Activated T-helper 1 cell treated with anti-CD3 and anti-CD28 coated beads, Interleukin-2, amount 50 U/mL, for 16 hours (primary cell): ENCODE results near the gene PBX1.
A peak's percentile ranks its signal among the peaks of the same experiment; 100 is the strongest.
"Not testable (repeated sequence)": the region's sequence is repeated elsewhere in the genome, so short reads cannot be mapped to it uniquely, and the experiment has no call there.

Experiments used
- DNase-seq, 2 donors: peaks; one replicate each; pipeline ENCODE4 v3.0.0-alpha.2; 2020; ENCODE audit warnings: low read depth in 1 of 2, low spot score in 1 of 2

PBX1 gene

GRCh38 chr1:164558461-164559341, at the start of gene PBX1:
PBX1 (plus strand) TSS chr1:164559184.
- peak in 1 of 2 donors; percentile 51 for DNase-seq

DNA sequence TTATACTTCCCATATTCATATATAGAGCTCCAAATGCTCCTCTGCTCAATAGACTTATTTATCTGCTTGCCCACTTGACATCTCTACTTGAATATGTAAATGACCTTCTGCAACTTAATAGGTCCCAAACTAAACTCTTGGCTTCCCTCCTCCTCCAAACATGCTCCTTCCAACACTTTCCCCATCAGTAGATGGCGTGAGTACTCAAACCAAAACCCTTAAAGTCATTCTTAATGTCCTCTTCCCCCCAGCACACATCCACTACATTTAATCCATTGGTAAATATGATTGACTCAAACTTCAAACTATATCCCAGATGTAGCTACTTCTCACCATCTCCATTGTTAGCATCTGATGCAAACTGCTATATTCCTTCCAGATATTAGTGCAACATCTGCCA, 48.5 kb upstream of the PBX1 start:
- no peak for DNase-seq

- DNase-seq, result no peak
Measured at GRCh38 chr1:164511001-164511705, 47.8 kb upstream of the PBX1 start.

DNA sequence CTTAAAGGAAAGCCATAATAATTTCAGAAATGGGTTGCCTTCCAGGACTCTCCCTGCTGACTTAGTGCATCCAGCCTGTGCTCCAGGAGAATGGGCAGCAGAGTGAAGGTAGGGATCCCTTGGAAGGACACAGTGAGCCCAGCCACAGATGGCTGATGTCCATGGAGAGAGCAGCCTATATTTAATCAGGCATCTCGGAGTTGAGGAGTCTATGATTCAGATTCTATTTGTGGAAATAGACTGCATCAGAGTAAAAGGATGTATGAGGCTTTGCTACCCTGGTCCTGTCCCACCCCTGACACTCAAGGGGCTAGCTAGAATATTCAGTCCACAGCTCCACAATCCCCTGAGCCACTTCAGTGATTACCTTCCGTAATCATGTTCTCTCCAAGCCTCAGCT, 43.8 kb upstream of the PBX1 start:
- no peak for DNase-seq

- DNase-seq, result no peak
Measured at GRCh38 chr1:164515711-164516331, 43.2 kb upstream of the PBX1 start.

DNA sequence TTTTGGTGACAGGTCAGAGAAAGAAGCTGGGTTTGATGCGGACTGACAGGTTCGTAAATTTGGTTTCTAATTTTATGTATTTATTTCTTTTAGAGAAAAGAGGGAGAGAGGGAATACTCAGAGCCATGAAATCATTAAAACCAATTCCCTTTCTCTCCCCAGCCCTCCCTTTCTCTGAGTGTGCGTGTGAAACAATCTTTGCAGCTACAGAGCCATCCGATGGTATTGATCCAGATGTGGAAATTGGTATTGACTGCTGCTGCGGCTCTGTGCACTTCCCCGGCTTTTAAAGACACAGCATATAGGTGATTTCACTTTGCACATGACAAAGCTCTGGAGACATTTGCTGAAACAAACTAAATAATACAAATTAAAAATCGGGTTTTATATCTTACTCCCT, 42.4 kb upstream of the PBX1 start:
- DNase-seq, result no peak

- no peak for DNase-seq
Measured at GRCh38 chr1:164518692-164519332, 40.2 kb upstream of the PBX1 start.

DNA sequence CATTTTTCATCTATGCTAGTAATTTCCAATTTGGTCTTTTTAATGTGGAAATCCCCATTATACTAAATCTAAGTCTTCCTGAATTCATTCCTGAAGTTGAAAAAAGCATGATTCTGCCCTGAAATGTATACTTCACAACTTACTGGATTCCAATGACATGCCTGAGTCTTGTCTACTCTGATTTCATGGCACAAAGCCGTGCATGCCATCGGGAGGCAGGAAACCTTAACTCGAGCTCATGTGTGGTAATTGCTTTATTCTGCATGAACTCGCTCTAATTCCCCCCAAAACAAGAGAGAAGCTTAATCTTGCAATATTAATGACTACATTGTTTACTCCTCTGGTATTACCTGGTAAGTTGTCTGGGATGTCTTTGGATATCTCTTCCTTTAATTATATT, 39.6 kb upstream of the PBX1 start:
- DNase-seq, result no peak

GRCh38 chr1:164524810-164525209, 34.2 kb upstream of the PBX1 start:
- no peak for DNase-seq

DNA sequence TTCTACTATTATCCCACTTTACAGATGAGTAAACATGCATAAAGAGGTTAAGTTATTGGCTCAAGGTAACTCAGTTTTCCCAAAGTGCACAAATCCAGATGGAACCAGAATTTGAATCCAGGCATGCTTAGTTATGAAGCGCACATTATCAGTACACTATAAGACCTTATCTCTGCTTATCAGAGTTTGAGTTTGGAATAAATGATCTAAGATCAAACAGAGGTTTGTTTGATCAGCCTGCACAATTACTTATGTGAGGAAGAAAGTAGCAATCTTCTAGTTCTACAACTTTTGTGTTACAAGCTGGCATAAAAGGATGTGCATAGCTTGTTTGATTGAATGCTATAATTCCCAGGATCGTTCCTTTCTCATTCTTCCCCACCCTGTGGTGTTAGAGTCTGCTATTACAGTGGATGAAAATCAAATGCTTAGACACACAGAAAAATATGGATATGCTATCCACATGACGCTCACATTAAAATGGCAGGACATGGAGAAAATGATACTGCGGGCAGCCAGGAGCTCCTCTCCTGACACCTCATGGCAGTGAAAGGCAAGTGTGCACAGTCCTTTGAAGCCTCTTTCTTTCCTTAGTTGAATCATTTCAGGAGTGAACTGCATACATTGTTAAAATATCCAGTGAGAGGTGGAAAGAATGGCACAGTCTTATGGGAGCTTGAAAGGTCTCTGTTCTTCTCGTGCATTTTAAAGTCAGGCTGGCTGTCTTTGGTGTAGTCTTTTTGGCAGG, 23.9 kb upstream of the PBX1 start:
- DNase-seq, result no peak

GRCh38 chr1:164552463-164552988, 6.5 kb upstream of the PBX1 start:
- not testable (repeated sequence) for DNase-seq

DNA sequence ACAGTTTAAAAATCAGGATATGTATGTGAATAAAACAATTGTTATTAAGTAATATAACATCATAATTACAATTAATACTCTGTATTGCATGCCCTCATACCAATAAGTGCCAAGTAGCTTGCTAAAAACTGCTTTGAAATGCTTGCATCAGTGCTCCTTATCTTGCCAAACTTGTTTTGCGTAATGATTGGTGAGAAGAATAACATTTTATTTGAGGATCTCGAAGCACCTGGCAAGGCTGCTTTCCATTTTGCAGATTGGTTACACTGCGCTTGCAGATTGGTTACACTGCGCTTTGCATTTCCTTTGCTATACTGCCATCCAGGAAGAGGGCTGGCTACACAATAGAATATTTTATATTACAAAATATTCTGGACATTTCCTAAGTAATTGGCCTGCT, 1.7 kb upstream of the PBX1 start:
- no peak for DNase-seq

DNA sequence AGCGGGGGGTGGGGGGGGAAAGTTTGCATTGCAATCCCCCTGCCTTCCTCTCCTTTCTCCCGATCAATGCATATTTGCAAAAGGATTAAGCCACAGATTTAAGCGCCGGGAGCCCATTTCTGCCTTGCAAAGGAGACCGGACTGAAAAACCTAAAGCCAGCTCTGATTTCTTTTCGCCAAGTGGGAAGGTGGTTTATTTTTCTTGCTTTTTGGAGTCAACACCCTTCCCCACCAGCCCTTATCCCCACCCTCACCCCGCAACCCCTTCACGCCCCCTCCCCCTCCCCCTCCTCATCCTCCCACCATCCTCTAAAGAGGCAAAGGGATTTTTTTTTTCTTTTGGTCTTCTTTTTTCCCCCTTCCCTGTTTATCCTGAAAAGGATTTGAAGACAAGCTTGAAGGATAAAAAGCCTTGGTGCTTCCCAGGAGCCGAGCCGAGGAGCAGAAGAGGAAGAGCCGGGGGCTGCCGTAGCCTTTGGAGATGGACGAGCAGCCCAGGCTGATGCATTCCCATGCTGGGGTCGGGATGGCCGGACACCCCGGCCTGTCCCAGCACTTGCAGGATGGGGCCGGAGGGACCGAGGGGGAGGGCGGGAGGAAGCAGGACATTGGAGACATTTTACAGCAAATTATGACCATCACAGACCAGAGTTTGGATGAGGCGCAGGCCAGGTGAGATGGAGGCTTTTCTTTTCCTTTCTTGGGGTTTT, 513 bp downstream of the PBX1 start:
- no peak for DNase-seq

- DNase-seq, result no peak
Measured at GRCh38 chr1:164560121-164560541, 1.1 kb downstream of the PBX1 start.

DNA sequence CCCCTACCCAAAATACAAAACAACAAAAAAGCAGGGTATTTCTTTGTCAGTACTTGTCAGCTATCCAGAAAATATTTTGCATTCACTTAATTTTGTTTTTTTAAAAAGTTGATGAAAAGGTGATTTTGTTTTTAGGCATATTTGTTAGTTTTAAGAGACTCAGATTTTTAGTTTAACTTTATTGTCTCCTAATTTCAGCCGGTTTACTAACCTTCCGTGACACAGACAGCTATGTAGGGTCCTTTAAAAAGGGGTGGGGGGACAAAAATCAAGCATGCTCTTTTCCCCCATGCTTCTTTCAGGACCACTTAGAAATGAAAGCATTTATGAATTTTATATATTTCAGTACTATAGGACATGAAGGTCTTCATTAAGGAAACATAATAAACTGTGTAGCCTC, 1.6 kb downstream of the PBX1 start:
- DNase-seq, result no peak

DNA sequence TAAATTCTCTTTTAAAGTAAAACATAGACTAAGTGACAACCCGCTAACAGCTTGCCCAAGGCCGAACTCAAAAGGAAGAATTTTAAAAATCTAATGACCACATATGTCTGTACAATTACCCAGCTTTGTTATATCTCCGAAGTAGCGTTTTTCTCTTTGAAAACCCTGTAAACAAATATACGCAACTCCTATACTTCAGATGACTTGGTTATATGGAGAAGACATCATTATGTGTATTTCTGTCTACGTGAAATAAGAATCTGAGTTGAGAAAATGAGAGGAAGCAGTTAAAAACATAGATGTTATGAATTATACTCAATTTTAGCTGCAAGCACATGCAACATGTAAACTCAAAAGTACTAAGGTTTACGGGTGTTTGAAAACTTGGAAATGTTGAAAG, 2.0 kb downstream of the PBX1 start:
- DNase-seq, result no peak

- DNase-seq, result no peak
Measured at GRCh38 chr1:164561472-164561871, 2.5 kb downstream of the PBX1 start.

DNA sequence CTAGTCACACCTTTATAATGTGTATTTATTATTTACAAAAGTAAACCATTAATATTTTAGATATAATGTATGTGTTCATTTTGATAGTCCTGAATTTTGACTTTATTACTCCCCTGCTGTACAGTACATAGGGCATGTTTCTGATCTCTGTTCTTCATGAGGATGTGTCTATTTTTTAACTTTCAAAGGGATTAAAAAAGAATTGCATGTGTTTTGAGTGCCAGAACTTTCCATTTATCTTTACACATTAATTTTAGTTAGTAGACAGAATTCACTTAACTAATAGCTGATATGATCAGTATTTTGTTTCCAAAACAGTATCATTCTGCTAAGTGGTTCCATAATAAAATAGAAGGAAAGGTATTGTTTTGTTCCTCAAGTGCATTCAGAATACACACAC, 3.1 kb downstream of the PBX1 start:
- no peak for DNase-seq

GRCh38 chr1:164562511-164562910, 3.5 kb downstream of the PBX1 start:
- DNase-seq, result no peak

- DNase-seq, result no peak
Measured at GRCh38 chr1:164562947-164563520, 4.0 kb downstream of the PBX1 start.
